Loucy (cell line): ENCODE measurements around the gene D2HGDH.

Experiments
- H2AFZ ChIP-seq: fragments of 200-600 bp; sonication (generic); 2 replicates; pipeline ENCODE4 v1.6.0; 2016; ENCODE audit warnings: antibody characterized with exemption, mild to moderate bottlenecking, low read length, moderate library complexity
- H3F3A ChIP-seq: fragments of 200-600 bp; 2 replicates; pipeline ENCODE4 v1.6.0; 2016; ENCODE audit warnings: antibody characterized with exemption, low read depth, mild to moderate bottlenecking
- H3K27me3 ChIP-seq: fragments of 200-600 bp; sonication (generic); 2 replicates; pipeline ENCODE4 v1.6.1; 2014; ENCODE audit warnings: low read length, mild to moderate bottlenecking; ENCODE audit not compliant: insufficient read depth, poor library complexity, severe bottlenecking
- H3K36me3 ChIP-seq: fragments of 200-600 bp; sonication (generic); 2 replicates; pipeline ENCODE4 v1.6.1; 2016; ENCODE audit warnings: low read length; ENCODE audit not compliant: insufficient read depth
- H3K4me1 ChIP-seq: fragments of 200-600 bp; sonication (generic); 2 replicates; pipeline ENCODE4 v1.5.1; 2014; ENCODE audit warnings: low read length, mild to moderate bottlenecking; ENCODE audit not compliant: insufficient read depth, poor library complexity, severe bottlenecking
- H3K4me2 ChIP-seq: fragments of 200-600 bp; sonication (generic); 2 replicates; pipeline ENCODE4 v1.6.0; 2014; ENCODE audit warnings: antibody characterized with exemption, low read length, low read depth, mild to moderate bottlenecking; ENCODE audit not compliant: poor library complexity, severe bottlenecking
- H3K4me3 ChIP-seq: fragments of 200-600 bp; sonication (generic); 2 replicates; pipeline ENCODE4 v1.5.1; 2014; ENCODE audit warnings: low read length, mild to moderate bottlenecking, mixed read lengths; ENCODE audit not compliant: poor library complexity, severe bottlenecking
- H3K79me2 ChIP-seq: fragments of 200-600 bp; sonication (generic); 2 replicates; pipeline ENCODE4 v1.6.1; 2014; ENCODE audit warnings: low read length; ENCODE audit not compliant: insufficient read depth
- H3K9ac ChIP-seq: fragments of 200-600 bp; sonication (generic); 2 replicates; pipeline ENCODE4 v1.6.0; 2014; ENCODE audit warnings: mild to moderate bottlenecking, low read depth, low read length, moderate library complexity; ENCODE audit not compliant: poor library complexity, severe bottlenecking
- H3K9me2 ChIP-seq: fragments of 200-600 bp; sonication (generic); replicated peaks from 2 replicates; pipeline ENCODE4 v1.6.1; 2016; ENCODE audit warnings: low read depth, low read length, mixed read lengths
- H3K9me3 ChIP-seq: fragments of 200-600 bp; sonication (generic); 2 replicates; pipeline ENCODE4 v1.6.1; 2014; ENCODE audit warnings: mild to moderate bottlenecking, antibody characterized with exemption, low read length, low read depth; ENCODE audit not compliant: insufficient read depth
- H4K20me1 ChIP-seq: fragments of 200-600 bp; sonication (generic); 2 replicates; pipeline ENCODE4 v1.6.0; 2014; ENCODE audit warnings: antibody characterized with exemption, low read length, mild to moderate bottlenecking; ENCODE audit not compliant: insufficient read depth, poor library complexity, severe bottlenecking
- CTCF ChIP-seq: fragments of 200-600 bp; sonication (generic); conservative IDR thresholded peaks from 2 replicates; pipeline ENCODE4 v1.5.1; 2014; ENCODE audit warnings: mild to moderate bottlenecking, antibody characterized with exemption, low read length
- EZH2phosphoT487 ChIP-seq: fragments of 200-600 bp; IDR thresholded peaks from 2 replicates; pipeline ENCODE4 v1.6.1; 2018; ENCODE audit warnings: antibody characterized with exemption, mild to moderate bottlenecking, moderate library complexity, borderline replicate concordance

Gene D2HGDH

GRCh38 chr2:241776336-241777169, 42.1 kb downstream of the D2HGDH start, which contains the start of gene GAL3ST2:
TSS of gene GAL3ST2 (plus strand) at chr2:241776822. CDS start at chr2:241776956, 134 bp downstream.
- Histone ChIP-seq H3K9me2 (no peaks in the 10 kb centered on the region), H3K79me2 (no peaks in the 10 kb centered on the region), H3K4me2 (no peak within 1 kb of the TSS), H4K20me1 (no peaks in the 10 kb centered on the region), H3K4me1 (peaks cover 4% of the 10 kb centered on the region), H3F3A (no peaks in the 10 kb centered on the region), H3K4me3 (no peak within 1 kb of the TSS), H2AFZ (no peak within 1 kb of the TSS), H3K36me3 (no peaks in the 10 kb centered on the region), H3K9me3 (no peaks in the 10 kb centered on the region), H3K9ac (no peak within 1 kb of the TSS), H3K27me3 (no peaks in the 10 kb centered on the region)
- TF ChIP-seq EZH2phosphoT487 = no peak
- TF ChIP-seq CTCF = no peak

- no peaks in the 10 kb centered on the region for H3K9me2 ChIP-seq
- H3K4me3 ChIP-seq = no peak overlapping the region
- no peak overlapping the region for H3K4me2 ChIP-seq
- no peak overlapping the region for H3K9ac ChIP-seq
- no peak overlapping the region for H2AFZ ChIP-seq
- no peaks in the 10 kb centered on the region for H3F3A ChIP-seq
- no peaks in the 10 kb centered on the region for H4K20me1 ChIP-seq
- no peaks in the 10 kb centered on the region for H3K9me3 ChIP-seq
- H3K79me2 ChIP-seq = no peaks in the 10 kb centered on the region
- TF ChIP-seq EZH2phosphoT487 = no peak
- TF ChIP-seq CTCF = no peak
- H3K4me1 ChIP-seq = no peaks in the 10 kb centered on the region
- H3K36me3 ChIP-seq = no peaks in the 10 kb centered on the region
- no peaks in the 10 kb centered on the region for H3K27me3 ChIP-seq
These were observed 42.8 kb downstream of the D2HGDH start for GRCh38 chr2:241777170-241777685.

- Histone ChIP-seq H3K9me3 (no peaks in the 10 kb centered on the region), H3K4me2 (no peak overlapping the region), H3K9me2 (no peaks in the 10 kb centered on the region), H3K79me2 (no peaks in the 10 kb centered on the region), H3K4me3 (no peak overlapping the region), H4K20me1 (no peaks in the 10 kb centered on the region), H3K9ac (no peak overlapping the region), H2AFZ (no peak overlapping the region), H3K36me3 (no peaks in the 10 kb centered on the region), H3K4me1 (no peaks in the 10 kb centered on the region), H3F3A (no peaks in the 10 kb centered on the region), H3K27me3 (no peaks in the 10 kb centered on the region)
- TF ChIP-seq CTCF (no peak), EZH2phosphoT487 (no peak)
These were observed 43.5 kb downstream of the D2HGDH start for GRCh38 chr2:241777686-241778627.
